Activated CD8-positive, alpha-beta memory T cell treated with anti-CD3 and anti-CD28 coated beads, Interleukin-2, amount 50 U/mL, for 4 hours (primary cell): ENCODE measurements around the gene CRAT.

Experiments
- DNase-seq: peaks from one replicate; pipeline ENCODE4 v3.0.0-alpha.2; 2020

Gene CRAT

DNA sequence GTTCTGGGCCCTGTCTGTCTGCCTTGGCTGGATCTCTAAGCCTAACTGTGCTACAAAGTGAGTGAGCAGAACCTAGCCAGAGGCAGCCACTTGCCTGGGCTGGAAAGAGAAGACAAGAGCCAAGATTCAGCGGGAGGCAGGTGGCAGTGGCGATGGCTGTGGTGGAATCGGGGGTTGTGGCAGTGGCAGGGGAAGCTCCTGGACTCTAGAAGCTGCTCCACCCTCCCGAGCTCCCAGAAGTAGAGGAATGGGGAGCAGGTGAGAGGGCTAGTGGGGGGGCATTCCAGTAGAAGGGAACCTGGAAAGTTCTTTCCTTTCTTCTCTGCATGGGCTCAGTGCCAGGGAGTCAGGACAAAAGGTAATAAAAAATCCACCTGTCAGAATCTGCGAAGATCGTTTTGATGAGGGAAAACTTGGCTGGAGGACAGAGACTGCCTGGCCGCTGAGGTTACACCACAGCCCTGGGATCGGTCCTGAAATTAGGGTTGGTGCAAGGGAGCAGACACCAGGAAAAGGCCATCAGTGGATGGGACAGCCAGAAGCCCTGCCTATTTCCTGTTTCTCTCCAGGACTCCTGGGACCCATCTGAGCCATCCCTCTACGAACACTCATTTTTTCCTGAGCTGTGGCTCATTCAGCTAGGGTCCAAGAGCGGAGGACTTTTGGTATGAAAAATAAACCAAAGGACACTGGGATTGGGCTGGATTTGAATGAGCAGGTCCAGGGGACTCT is 1.6 kb downstream of the CRAT start:
- no peak for DNase-seq

DNA sequence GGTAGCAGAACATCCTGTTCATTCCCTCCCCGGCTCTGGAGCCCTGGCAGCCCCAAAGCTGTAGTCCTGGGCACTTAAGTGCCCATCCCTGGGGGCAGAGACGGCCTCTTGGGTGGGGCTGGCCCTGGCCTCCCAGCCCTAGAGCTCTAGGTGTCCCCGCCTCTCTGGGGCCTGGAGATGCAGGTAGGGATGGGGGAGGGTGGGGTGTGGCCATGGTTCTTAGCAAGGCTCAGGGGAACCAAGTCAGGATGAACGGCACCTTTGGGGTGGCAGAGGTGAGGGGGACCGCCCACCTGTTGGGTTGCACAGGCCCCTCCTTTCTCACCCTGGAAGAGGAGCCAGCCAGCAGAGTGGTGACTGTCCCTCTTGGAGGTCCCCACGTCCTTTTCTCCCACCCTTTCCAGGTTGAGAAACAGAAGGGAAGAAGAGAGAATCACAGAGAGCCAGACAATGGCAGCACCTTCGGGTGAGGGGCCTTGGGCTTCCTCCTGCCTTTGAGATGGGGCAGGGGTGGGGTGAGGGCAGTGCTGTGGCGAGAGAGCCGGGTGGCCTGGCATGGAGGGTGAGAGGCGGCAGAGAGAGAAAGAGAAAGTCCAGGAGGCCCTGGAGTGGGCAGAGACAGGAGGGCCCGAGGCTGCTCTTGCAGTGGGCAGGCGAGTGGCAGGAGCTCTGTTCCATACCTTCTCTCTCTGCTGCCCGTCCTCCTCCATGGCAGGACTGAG is 2.3 kb downstream of the CRAT start:
- DNase-seq = no peak

DNA sequence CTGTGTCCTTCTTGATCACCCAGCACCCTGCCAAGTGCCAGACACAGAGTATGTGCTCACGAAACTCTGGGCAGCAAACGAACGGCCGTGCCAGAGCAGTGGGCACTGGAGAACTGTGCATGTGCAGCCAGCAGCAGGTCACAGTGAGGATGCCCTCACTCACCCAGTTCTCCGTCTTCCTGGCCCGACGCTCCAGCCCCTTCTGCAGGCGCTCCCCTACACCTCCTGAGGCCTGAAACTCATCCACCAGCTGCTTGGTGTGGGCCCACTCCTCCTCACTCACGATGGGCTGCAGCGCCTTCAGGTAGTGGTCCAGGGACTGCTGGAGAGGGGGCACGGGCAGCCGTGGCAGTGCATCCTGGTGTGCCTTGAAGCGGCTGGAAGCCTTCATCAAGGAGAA is 2.9 kb downstream of the CRAT start:
- no peak for DNase-seq

DNA sequence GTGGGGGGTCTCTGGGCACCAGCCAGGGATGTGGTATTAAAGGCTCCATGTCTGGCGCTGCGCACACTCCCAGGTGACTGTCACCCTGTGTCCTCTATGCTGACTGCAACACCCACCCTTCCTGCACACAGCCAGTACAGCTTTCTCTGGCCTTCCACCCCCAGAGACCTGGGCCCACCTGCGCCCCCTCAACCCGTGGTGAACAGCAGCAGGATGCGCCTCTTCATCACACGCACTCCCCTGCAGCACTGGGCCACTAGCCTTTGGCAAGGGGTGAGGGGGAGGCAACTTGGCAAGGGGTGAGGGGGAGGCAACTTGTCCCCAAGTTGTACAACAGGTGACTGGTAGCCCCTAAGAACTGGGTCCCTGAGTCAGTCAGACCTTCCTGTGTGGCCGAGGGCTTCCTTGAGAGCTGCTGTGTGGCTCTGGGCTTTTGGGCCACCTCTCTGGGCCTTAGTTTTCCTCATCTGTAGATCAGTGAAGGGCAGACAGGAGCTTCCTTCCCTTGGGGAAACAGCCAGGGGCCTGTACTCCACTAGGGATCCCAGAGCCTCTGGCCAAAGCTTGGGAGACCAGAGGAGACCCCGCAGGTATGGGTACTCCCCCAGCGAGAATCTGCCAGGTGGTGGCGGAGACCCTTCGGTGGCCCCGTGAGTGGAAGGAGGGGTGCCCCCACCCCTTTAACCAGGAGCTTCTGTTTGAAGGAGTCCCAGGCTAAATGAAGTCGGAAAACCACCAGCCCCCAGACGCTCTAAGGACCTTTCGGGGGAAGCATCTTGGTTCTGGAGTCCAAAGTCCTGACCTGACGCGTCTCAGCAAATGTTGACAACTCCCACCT is 4.5 kb downstream of the CRAT start:
- no peak for DNase-seq

DNA sequence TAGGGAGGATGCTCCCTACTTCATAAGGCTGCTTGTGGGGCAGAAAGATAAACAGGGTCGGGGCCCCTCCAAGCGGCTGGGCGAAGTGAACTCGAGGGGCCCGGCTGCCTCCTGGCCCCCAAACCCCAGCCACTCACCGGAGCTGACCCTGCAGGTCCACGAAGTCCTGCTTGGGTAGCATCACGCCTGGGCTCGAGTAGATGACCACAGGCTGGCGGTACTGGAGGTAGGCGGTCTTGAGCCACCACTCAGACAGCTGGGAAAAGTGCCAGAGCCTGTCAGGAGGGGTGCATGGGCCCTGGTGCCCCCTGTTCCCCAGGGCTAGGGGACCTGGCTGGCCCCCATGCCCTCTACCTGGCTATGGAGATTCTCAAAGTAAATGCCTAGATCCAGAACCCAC is 6.5 kb downstream of the CRAT start:
- DNase-seq = no peak

DNA sequence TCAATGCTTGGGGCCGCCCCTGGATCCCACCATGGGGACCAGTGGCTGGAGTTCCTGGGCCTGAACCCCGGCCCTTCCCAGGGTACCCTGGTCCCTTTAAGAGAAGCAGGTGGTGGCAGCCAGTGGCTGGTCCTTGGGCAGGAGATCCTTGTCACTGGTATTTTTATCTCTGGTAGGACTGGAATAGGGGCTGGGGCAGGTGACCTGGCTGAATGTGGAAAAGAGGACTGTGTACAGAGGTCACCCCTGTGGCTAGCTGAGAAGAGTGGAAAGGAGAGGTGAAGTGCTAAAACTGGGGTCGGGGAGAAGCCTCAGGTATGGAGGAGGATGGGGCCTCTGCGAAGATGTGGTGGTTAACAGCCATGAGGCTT is 7.0 kb downstream of the CRAT start:
- no peak for DNase-seq

DNA sequence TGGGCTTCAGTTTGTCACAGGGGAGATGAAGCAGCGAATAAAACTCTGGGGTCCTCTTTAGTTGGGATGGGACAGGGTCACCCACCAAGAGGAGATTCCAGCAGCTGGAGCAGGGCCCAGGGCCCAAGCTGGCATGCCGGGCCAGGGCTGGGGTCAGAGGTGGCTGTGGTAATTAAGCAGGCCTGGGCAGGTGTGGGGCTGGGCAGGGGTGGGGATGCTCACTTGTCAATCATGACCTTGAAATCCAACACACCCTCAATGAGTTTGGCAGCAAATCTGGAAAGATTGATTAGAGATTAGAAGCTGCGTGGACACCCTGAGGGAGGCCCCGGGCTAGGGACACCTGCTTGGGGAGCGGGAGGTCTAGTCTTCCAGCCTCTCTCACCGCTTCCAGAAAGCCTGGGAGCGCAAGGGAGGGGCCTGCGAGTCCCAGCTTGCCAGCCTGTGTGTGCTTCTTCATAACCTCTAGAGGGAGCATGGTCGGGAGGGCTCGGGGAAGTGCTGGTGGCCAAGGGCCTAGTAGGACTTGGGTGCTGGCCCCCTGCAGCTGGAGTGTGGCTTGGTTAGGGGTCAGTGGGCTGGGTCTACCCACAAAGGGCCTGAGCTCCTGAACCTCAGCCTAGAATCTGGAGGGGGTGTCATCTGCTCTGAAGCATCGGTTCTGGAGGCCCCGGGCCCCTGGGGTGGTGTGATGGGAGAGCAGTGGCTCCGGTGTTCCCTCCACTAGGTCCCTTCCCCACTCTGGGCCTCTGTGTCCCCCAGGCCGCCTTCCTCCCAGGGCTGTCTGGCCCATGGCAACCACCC is 7.6 kb downstream of the CRAT start:
- no peak for DNase-seq

DNA sequence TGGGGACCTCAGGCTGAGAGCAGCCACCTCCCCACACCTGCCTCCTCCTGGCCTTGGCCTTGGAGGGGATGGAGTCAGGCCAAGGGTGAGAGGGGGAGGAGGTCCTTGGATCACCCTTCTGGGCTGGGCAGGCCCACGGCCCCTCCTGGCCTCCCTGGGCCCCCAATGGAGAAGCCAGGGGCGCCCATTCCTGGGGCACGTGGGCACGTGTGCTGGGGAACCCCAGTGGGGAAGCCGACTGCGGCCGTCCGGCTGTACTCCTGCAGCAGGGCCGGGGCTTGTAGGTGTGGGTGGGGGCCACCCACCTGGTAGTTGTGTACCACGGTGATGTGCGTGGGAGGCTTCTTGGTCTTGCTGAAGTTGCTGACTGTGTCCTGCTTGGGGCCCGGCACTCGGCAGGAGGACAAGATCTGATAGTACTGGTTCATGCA is 8.5 kb downstream of the CRAT start:
- DNase-seq = no peak

DNA sequence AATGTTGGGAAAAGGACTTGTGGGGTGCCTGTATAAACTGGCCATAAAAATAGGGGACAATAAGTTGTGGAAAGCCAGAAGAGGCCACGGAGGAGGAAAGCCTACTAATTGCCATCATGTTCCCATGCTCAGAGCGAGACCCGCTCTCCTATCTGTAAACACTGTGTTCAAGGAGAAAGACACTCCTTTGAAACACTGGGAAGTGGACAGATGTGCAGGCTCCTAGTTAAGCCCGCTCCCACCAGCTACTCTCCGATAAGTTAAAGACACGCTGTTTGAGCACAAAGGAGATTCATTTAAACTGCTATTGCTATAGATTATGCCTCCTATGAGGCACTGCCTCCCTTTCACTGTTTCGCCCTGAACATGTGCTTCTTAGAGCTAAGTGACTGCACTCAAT is 9.3 kb downstream of the CRAT start:
- no peak for DNase-seq

DNA sequence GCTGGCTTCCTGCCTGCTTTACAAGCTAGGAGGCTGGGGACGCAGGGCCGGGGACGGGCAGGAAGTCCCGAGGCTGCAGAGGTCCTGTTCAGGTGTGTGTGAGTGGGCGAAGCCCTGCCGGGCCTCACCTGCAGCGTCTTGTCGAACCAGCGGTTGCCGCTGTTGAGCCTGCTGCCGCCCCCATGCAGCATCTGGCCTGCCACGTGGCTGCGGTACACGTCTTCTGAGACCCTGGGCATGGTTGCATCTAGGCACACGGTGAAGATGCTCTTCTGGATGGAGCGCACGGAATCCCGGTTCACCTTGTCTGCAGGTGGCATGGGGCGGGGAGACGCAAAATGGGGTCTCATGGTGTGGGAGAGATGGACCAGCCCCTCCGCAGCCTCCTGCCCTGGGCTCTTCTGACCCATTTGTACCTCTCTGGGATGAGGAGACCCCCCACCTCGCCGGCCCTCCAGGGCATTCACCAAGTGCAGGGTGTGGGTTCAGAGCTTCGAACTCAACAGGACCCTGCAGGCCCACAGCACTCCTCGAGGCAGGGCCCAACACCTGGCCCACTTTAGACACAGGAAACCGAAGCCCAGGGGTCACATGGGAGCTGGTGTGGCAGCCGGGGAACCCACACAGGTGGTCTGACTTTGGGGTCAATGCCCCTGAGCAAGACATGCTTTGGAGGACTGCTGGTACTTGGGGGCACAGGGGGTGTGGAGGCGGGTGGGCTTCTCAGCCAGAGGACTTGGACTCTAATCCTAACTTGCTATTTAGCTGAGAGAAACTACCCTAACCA is 10.0 kb downstream of the CRAT start:
- no peak for DNase-seq

DNA sequence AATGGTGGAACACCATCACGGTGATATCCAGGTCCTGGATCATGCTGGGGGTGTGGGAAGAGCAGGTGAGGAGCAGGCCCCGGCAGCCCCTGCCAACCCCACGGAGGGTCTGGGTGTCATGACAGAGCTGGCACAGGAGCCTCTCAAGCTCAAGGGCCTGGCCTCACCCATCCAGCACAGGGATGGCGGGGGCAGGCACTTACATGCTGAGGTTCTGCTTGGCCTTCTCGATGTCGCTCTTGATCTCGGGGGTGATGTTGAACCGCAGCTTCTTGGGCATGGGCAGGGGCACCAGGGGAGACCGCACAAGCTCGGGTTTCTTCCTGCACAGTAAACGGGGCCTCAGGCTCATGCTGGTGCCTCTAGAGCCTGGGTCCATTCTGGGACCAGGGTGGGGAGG is 12.3 kb downstream of the CRAT start:
- no peak for DNase-seq

DNA sequence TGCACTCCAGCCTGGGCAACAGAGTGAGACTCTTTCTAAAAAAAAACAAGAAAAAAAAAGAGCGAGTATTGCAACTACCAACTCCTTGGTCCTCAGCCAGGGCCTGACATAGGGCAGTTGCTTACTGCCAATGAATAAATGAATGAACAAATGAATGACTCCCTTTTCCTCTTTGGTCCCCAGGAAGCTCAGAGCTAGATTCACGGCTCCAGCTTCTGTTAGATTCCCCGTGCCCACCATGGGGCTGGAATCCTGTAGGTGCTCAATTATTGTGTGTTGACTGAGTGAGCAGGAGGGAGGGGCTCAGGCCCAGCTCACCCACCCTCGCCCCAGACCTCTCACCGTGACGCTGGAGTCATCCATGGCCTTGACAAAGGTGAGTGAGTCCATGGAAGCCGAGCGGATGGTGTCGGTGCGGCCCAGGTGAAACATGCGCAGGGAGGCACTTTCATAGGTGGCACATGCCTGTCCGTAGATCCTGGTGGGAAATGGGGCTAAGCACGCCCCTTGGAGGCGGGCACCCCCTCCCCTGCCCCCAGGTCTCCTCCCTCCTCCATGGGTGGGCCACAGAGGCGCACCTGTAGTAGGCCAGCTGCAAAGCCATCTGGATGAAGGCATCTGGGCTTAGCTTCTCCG is 12.8 kb downstream of the CRAT start:
- DNase-seq = no peak

DNA sequence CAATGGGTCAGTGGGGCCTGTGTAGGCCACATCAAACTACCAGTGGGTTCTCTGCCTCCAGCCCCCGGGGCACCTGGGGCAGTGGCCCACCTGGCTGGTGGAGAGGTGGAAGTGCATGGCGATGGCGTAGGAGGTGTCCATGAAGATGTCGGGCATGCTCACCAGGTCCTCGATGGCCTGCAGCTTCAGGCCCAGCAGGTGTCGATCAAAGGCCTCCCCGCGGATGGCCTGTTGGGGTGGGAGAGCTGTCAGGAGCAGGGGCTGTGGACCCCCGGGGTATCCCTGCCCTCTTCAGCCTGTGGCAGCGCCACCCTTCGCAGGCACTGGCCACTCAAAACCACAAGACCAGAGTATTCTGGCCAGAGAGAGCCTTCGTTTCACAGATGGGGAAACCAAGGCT is 14.7 kb downstream of the CRAT start:
- no peak for DNase-seq

DNA sequence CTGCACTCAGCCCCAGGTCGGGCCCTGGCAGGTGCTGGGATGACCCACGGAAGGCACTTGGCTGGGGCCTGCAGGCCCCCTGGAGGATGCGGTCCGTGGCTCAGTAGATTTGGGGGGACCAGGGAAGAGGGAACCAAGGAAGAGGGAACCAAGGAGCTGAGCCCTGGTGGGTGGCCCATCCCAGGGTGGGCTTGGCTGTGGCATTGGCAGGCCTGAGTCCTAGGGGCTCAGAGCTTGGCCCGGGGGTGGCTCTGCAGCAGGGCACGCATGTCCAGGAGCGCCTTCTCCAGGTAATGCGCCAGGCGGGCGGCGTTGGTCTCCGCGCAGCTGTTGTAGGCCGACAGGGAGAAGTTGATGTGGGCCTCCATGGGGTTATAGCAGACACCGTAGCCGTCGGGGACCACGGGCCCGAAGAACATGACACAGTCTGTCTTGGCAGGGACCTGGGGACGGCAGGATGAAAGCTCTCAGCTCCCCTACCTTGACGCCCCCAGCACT is 15.4 kb downstream of the CRAT start:
- DNase-seq = no peak

DNA sequence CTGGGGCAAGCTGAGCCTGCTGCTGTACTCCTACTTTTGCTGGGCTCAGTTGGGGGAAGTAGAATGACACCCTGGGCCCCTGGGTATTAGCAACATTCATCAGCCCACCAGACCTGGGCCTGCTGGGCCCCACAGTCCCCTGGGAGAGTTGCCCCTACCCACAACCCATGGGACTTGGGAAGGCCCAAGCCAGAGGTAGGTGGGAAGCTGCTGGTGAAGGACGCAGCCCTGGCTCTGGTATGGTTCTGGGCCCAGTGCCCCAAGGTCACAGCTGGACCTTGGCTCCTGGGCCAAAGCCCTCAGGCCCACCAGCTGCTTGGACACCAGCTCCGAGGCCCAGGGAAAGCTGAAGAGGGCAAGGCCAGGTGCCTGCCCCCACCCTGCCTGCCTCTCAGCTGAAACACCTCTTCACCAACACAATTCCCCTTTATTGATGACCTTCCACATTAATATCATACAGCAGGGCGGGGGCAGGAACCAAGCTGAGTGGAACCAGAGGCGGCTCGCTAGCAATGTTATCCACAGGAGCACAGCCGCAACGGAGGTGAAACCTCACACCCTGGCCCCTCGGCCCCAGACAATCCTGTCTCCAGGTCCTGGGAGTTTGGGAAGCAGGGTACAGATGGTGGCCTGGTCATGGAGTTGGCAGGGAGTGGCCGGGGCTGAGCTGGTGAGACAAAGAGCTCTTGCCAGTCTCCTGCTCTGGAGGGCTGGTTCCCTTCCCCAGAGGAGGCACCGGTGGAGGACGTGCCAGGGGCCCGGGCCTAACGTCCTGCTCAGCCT is 16.0 kb downstream of the CRAT start:
- DNase-seq = no peak

DNA sequence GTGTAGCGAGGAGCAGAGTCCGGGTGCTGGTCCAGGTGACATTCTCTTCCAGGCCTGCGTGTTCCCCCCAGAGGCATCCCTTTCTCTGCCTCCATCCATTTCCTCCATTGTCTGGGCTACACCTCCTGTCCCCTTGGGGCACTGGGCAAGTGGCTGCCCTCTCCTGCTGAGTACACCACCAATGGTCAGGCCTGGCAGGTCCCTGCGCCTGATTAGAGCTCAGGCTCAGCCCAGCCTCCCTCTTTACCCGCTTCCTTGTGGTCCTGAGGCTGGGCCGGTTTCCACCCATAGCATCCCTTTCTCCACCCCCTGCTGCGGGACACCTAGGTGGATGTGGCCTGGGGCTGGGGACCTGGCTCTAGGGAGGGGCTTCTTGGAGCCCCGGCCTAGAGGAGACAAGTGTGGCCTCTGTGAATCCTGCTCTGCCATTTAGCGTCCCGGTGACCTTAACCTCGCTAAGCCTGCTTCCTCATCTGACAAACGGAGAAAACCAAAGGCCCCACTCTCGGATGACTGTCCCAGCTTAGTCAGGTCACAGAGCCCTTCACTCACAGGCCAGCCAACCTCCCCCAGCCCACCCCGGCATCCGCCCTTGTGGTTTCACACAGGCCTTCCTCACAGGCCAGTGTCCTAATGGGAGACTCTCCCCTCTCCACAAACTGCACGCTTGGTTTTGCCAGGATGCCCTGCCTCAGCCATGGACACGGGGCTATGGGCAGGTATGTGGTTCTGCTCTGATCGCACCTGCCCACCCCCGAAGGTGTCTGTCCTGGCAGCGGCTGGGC is 16.8 kb downstream of the CRAT start:
- no peak for DNase-seq

DNA sequence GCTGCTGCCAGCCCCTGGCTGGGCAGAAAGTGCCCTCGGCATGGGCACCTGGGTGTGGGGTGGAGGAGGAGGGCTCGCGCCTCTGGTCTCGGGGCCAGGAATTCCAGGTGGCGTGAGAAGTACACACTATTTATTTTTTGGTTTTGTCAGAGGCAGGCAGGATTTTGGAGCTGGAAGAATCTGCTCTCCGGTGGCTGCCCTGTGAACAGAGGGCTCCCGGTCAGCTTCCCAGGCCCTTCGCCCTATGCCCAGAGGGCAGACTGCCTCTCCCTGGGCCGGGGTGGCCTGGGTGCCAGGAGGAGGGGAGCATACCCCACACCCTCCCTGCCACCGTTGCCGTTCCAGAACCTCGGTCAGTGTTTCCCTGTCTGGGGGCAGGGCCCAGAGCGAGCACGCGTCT is 21.3 kb downstream of the CRAT start:
- DNase-seq = no peak

DNA sequence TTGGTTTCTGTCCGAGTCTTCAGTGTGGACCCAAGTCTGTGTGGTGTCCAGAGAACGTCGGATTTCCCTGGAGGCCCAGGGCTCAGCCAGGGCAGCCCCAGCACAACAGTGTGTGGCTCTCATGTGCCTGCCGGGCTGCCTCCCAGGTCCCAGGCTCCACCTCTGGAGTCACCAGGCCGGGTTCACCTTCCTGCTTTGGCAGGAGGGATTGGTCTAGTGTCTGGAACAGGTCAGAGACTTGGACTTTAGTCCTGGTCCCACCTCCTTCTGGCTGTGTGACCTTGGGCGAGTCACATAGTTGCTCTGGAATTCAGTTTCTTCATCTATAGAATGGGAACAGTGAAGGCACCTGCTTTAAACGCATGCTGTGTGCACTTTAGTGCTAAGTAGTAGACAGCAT is 26.5 kb downstream of the CRAT start:
- no peak for DNase-seq

DNA sequence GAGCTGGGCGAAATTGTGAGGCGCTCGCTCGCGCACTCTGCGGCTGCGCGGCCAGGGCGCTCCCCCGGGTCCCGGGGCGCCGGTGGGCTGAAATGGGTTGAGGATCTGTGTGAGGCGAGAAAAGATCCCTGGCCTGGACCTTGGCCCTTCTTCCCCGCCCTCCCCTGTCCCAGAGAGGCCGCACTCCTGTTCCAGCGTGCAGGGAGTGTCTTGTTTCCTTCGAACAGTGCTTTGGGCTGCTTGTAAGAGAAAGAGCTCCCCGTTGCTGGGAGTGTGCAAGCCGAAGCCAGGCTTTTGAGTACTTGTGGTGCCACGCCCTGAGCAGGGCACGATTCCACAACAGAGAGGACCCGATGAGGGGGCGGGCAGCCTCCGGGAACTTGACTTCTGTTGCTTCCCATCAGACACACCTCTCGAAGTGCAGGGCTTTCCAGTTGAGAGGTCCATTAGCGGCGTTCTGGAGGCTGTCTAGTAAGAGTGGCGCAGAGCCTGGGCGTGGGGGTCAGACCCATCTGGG is 29.1 kb downstream of the CRAT start:
- DNase-seq = no peak
